ENCODE measurements around the gene SNX7. TPM values are rescaled to one million over a fixed set of nuclear protein-coding genes. Genes with fewer than 3 reads are reported as not detected.

Gene SNX7
- total and polyA plus RNA-seq, 11 donors: 3.9 to 39.1 (median 18.6) TPM

DNA sequence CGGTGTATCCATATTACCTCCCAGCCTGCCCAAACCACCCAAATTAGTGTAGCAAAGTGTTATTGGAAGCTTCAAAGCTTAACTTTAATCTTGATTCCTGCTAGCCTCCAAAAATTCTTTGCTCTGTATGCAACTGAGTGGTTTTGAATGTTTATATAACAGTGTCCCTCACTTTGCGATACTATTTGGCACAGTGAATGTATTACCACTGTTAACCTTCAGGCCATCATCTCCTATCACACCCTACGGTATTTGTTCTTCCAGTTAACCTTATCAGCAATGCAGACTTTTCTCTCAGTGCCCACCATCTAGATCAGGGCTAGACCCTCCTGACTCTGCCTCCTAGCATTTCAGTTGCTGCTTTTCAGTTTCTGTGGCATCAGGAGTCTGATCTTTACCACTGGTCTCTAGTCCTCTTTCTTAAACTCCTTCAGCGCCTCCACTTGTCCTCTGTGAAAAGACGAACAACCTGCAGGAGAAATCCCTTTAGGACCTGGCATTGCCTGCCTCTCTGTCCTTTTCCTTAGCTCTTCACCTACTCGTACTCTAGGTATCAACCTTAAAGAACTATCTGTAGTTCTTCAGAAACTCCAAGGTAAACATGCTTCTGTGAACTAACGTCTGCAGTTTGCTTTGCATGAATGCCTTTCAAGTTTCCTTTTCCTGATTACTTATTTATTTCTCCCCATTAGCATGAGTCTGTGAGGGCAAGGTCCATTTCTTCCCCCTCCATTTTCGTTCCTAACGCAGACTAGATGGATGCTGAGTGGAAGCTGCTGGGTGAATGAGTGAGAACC is 71.7 kb downstream of the SNX7 start:
- H3K36me3 ChIP-seq: peaks cover 0 to 2% (median 0%) of the 10 kb centered on the region in 9 donors
- intact Hi-C loops (cut with DNase I): no loop called here
- H3K4me1 ChIP-seq: no peaks in the 10 kb centered on the region
- 82 to 90% (median 85%) methylated on average over 9 of the region's 9 CpGs for WGBS, 4 donors
- TF ChIP-seq, protein P1, sequence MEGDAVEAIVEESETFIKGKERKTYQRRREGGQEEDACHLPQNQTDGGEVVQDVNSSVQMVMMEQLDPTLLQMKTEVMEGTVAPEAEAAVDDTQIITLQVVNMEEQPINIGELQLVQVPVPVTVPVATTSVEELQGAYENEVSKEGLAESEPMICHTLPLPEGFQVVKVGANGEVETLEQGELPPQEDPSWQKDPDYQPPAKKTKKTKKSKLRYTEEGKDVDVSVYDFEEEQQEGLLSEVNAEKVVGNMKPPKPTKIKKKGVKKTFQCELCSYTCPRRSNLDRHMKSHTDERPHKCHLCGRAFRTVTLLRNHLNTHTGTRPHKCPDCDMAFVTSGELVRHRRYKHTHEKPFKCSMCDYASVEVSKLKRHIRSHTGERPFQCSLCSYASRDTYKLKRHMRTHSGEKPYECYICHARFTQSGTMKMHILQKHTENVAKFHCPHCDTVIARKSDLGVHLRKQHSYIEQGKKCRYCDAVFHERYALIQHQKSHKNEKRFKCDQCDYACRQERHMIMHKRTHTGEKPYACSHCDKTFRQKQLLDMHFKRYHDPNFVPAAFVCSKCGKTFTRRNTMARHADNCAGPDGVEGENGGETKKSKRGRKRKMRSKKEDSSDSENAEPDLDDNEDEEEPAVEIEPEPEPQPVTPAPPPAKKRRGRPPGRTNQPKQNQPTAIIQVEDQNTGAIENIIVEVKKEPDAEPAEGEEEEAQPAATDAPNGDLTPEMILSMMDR (IDR thresholded peaks at IDR 0.05): no peak
- TF ChIP-seq POLR2A (IDR thresholded peaks at IDR 0.05): no peak
- no peak overlapping the region for H3K27ac ChIP-seq
- no peaks in the 10 kb centered on the region for H3K27me3 ChIP-seq
- ATAC-seq (no peak), DNase-seq (no peak)
- H3K9me3 ChIP-seq: no peaks in the 10 kb centered on the region
- no peak overlapping the region for H3K4me3 ChIP-seq

DNA sequence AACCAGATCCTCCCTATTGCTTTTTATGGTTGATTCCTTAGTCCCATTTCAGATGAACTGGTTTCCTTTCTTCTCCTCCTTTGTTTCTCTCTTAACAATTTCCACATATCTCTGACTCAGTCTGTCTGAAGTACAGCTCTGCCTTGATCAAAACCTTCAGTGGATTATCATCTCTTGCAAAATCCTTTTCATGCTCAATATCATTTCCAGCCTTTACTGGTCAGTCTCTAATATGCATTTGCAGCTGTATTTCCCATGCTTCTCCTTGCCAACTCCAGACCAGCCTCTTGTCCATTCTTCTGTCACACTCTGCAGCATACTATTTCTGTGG is 72.2 kb downstream of the SNX7 start:
- Histone ChIP-seq H3K36me3 (no peaks in the 10 kb centered on the region), H3K27me3 (no peaks in the 10 kb centered on the region), H3K9me3 (no peaks in the 10 kb centered on the region), H3K27ac (no peak overlapping the region), H3K4me3 (no peak overlapping the region), H3K4me1 (no peaks in the 10 kb centered on the region)
- DNase-seq (no peak), ATAC-seq (no peak)
- TF ChIP-seq, protein P1 (IDR thresholded peaks at IDR 0.05): no peak
- TF ChIP-seq POLR2A (IDR thresholded peaks at IDR 0.05): no peak
- intact Hi-C loops (cut with DNase I): no loop called here

DNA sequence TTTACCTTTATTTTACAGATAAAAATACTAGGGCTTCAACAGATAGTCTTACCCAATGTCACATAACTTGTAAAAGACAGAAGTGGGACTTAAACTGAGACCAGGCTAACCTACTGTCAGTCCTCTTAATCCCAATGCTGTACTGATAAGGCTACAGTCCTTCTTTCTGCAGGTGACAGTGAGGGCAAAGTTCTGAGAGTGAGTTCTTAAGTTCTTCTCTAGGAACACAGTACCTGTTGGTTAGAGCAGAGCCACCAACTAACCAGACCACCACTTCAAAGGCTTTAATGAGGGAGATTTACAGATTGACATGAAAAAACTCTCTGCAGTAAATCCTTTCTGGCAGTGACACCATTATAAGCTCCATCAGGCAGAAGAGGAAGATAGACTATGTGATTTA is 74.2 kb downstream of the SNX7 start:
- no peak for TF ChIP-seq POLR2A (IDR thresholded peaks at IDR 0.05)
- TF ChIP-seq, protein P1 (IDR thresholded peaks at IDR 0.05): no peak
- ATAC-seq (no peak), DNase-seq (no peak)
- H3K4me3 ChIP-seq: no peak overlapping the region
- H3K27ac ChIP-seq: no peak overlapping the region
- no peaks in the 10 kb centered on the region for H3K9me3 ChIP-seq
- H3K4me1 ChIP-seq: no peaks in the 10 kb centered on the region
- intact Hi-C loops (cut with DNase I): no loop called here
- H3K36me3 ChIP-seq: no peaks in the 10 kb centered on the region
- no peaks in the 10 kb centered on the region for H3K27me3 ChIP-seq

DNA sequence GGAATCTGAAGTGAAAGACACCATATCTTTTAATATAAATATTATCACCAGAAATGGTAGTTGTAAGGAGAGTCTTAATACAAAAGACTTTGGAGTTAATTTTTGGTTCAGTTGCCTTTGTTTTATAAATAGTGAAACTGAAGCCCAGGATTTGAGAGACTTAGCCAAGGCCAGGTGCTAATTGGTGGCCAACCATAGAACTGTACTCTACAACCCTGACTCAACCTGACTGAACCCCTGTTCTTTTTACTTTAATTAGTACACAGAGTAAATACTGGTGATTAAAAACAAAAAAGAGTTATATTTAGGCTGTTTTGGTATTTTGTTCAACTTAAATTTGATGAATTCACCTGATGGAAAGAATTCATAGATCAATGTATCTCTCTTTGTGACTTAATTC is 76.3 kb downstream of the SNX7 start:
- H3K9me3 ChIP-seq: no peaks in the 10 kb centered on the region
- no peak for TF ChIP-seq POLR2A (IDR thresholded peaks at IDR 0.05)
- TF ChIP-seq, protein P1 (IDR thresholded peaks at IDR 0.05): no peak
- intact Hi-C loops (cut with DNase I): no loop called here
- H3K27me3 ChIP-seq: no peaks in the 10 kb centered on the region
- no peaks in the 10 kb centered on the region for H3K36me3 ChIP-seq
- ATAC-seq (no peak), DNase-seq (no peak)
- H3K4me1 ChIP-seq: peaks cover 0 to 5% (median 0%) of the 10 kb centered on the region in 12 donors
- no peak overlapping the region for H3K4me3 ChIP-seq
- no peak overlapping the region for H3K27ac ChIP-seq
